HG02870 (cell line): Measurements from ENCODE around the gene BMF.
A peak's percentile ranks its signal among the peaks of the same experiment; 100 is the strongest.

Experiments used
- ATAC-seq: cut with Tn5 transposase; IDR thresholded peaks from one replicate; pipeline ENCODE4 v1.9.1; 2021; ENCODE audit warnings: mild to moderate bottlenecking, moderate library complexity; ENCODE audit not compliant: unreplicated experiment

Gene BMF

GRCh38 chr15:40069178-40070165 is 39.2 kb downstream of the BMF start:
- ATAC-seq: no peak

GRCh38 chr15:40067921-40068624 is 40.6 kb downstream of the BMF start:
- no peak for ATAC-seq

- no peak for ATAC-seq
Measured at GRCh38 chr15:40066589-40066988, 42.1 kb downstream of the BMF start.

- ATAC-seq: no peak
Measured at GRCh38 chr15:40065166-40065565, 43.5 kb downstream of the BMF start.

GRCh38 chr15:40064231-40064894 is 44.3 kb downstream of the BMF start:
- peak; percentile 72 for ATAC-seq

- ATAC-seq: no peak
Measured at GRCh38 chr15:40063563-40064011, 45.1 kb downstream of the BMF start.

GRCh38 chr15:40062816-40063562 is 45.7 kb downstream of the BMF start:
- ATAC-seq: no peak

- ATAC-seq: peak; percentile 68
Measured at GRCh38 chr15:40061212-40061901, 47.3 kb downstream of the BMF start.

- ATAC-seq: no peak
Measured at GRCh38 chr15:40060236-40060961, 48.3 kb downstream of the BMF start.

- ATAC-seq: no peak
Measured at GRCh38 chr15:40059821-40060220, 48.9 kb downstream of the BMF start.

GRCh38 chr15:40058476-40059140 is 50.1 kb downstream of the BMF start:
- ATAC-seq: no peak

GRCh38 chr15:40055576-40056293 is 52.9 kb downstream of the BMF start:
- ATAC-seq: no peak

- ATAC-seq: peak; percentile 72
Measured at GRCh38 chr15:40054855-40055575, 53.7 kb downstream of the BMF start.

- ATAC-seq: peak; percentile 36
Measured at GRCh38 chr15:40054605-40054854, 54.1 kb downstream of the BMF start.

GRCh38 chr15:40053831-40054604 is 54.7 kb downstream of the BMF start:
- ATAC-seq: peak; percentile 27

GRCh38 chr15:40053079-40053830 is 55.4 kb downstream of the BMF start:
- ATAC-seq: no peak
